ENCODE measurements around the gene CADM2. TPM values are rescaled to one million over a fixed set of nuclear protein-coding genes. Genes with fewer than 3 reads are reported as not detected.

CADM2 gene
- total RNA-seq, 1 experiment from 2014 or later: not detected

- H3K9me3 ChIP-seq (ENCODE audit: control insufficient read depth in 1 of 2, insufficient read depth in 1 of 2, low read depth in 1 of 2, low read length in 2 of 2): peaks cover 0 to 13% of the 10 kb centered on the region in 2 experiments; a peak in 3 of 4 replicates
- no TSS peak for BruUV-seq (replicated peaks)
- H3K9ac ChIP-seq (ENCODE audit: low read length): no peak overlapping the region
- POLR2A ChIA-PET: no interaction called here
- ATAC-seq (no peak), DNase-seq (ENCODE audit: low read depth, low spot score) (no peak)
- H4K20me1 ChIP-seq (ENCODE audit: insufficient read depth): no peaks in the 10 kb centered on the region
- intact Hi-C loops (cut with micrococcal nuclease): no loop called here
- H3K79me2 ChIP-seq (ENCODE audit: insufficient read depth, low read length): no peaks in the 10 kb centered on the region
- H3K36me3 ChIP-seq (ENCODE audit: control insufficient read depth in 1 of 2, insufficient read depth in 2 of 2, low read length in 2 of 2): no peaks in the 10 kb centered on the region
- TF ChIP-seq, protein P1, sequence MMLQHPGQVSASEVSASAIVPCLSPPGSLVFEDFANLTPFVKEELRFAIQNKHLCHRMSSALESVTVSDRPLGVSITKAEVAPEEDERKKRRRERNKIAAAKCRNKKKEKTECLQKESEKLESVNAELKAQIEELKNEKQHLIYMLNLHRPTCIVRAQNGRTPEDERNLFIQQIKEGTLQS (IDR thresholded peaks at IDR 0.05): no peak
- TF ChIP-seq, protein P2, sequence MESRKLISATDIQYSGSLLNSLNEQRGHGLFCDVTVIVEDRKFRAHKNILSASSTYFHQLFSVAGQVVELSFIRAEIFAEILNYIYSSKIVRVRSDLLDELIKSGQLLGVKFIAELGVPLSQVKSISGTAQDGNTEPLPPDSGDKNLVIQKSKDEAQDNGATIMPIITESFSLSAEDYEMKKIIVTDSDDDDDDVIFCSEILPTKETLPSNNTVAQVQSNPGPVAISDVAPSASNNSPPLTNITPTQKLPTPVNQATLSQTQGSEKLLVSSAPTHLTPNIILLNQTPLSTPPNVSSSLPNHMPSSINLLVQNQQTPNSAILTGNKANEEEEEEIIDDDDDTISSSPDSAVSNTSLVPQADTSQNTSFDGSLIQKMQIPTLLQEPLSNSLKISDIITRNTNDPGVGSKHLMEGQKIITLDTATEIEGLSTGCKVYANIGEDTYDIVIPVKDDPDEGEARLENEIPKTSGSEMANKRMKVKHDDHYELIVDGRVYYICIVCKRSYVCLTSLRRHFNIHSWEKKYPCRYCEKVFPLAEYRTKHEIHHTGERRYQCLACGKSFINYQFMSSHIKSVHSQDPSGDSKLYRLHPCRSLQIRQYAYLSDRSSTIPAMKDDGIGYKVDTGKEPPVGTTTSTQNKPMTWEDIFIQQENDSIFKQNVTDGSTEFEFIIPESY (IDR thresholded peaks at IDR 0.05; ENCODE audit: extremely low read depth, insufficient replicate concordance, low read length): no peak
- RAD21 ChIA-PET (ENCODE audit: low non-redundant PET in 1 of 2, low total read pairs in 2 of 2, uncharacterized antibody in 2 of 2, unreplicated experiment in 2 of 2): no interaction called here
- no peaks in the 10 kb centered on the region for H3K9me2 ChIP-seq (ENCODE audit: insufficient read depth)
- no peaks in the 10 kb centered on the region for H3K27me3 ChIP-seq (ENCODE audit: insufficient read depth, low read length)
- H3K27ac ChIP-seq (ENCODE audit: low read depth, low read length): no peak overlapping the region
- no peak overlapping the region for H3K4me2 ChIP-seq (ENCODE audit: low read length)
- H2AFZ ChIP-seq (ENCODE audit: low read depth, low read length, poor library complexity, severe bottlenecking): no peak overlapping the region
- CTCF ChIA-PET: no interaction called here
- H3K4me3 ChIP-seq (replicated peaks in 1 of 2; ENCODE audit: low read depth in 1 of 2, low read length in 2 of 2): no peak overlapping the region
- H3K4me1 ChIP-seq (ENCODE audit: control insufficient read depth in 1 of 2, insufficient read depth in 2 of 2, low read length in 2 of 2): no peaks in the 10 kb centered on the region
Observed at GRCh38 chr3:85090495-85090894, 131.7 kb downstream of the CADM2 start.

GRCh38 chr3:85100316-85100715, 141.5 kb downstream of the CADM2 start:
- Histone ChIP-seq H3K9me2 (ENCODE audit: insufficient read depth) (no peaks in the 10 kb centered on the region), H2AFZ (ENCODE audit: low read depth, low read length, poor library complexity, severe bottlenecking) (no peak overlapping the region), H3K36me3 (ENCODE audit: control insufficient read depth in 1 of 2, insufficient read depth in 2 of 2, low read length in 2 of 2) (no peaks in the 10 kb centered on the region), H4K20me1 (ENCODE audit: insufficient read depth) (no peaks in the 10 kb centered on the region), H3K9ac (ENCODE audit: low read length) (no peak overlapping the region), H3K27me3 (ENCODE audit: insufficient read depth, low read length) (no peaks in the 10 kb centered on the region), H3K4me2 (ENCODE audit: low read length) (no peak overlapping the region), H3K79me2 (ENCODE audit: insufficient read depth, low read length) (no peaks in the 10 kb centered on the region), H3K27ac (ENCODE audit: low read depth, low read length) (no peak overlapping the region), H3K4me3 (replicated peaks in 1 of 2; ENCODE audit: low read depth in 1 of 2, low read length in 2 of 2) (no peak overlapping the region), H3K4me1 (ENCODE audit: control insufficient read depth in 1 of 2, insufficient read depth in 2 of 2, low read length in 2 of 2) (no peaks in the 10 kb centered on the region), H3K9me3 (ENCODE audit: control insufficient read depth in 1 of 2, insufficient read depth in 1 of 2, low read depth in 1 of 2, low read length in 2 of 2) (peaks cover 3 to 17% of the 10 kb centered on the region in 2 experiments; a peak in 2 of 4 replicates)
- POLR2A ChIA-PET: no interaction called here
- ATAC-seq (no peak), DNase-seq (ENCODE audit: low read depth, low spot score) (no peak)
- RAD21 ChIA-PET (ENCODE audit: low non-redundant PET in 1 of 2, low total read pairs in 2 of 2, uncharacterized antibody in 2 of 2, unreplicated experiment in 2 of 2): no interaction called here
- CTCF ChIA-PET: no interaction called here
- no TSS peak for BruUV-seq (replicated peaks)
- intact Hi-C loops (cut with micrococcal nuclease): no loop called here
- TF ChIP-seq SIN3A (IDR thresholded peaks at IDR 0.05; ENCODE audit: low read depth) (no peak), TCF7L2 (IDR thresholded peaks at IDR 0.05; ENCODE audit: borderline replicate concordance, extremely low read depth, insufficient read depth, insufficient read length) (no peak), EZH2phosphoT487 (IDR thresholded peaks at IDR 0.05; ENCODE audit: borderline replicate concordance) (no peak), ELF1 (IDR thresholded peaks at IDR 0.05; ENCODE audit: borderline replicate concordance, low read depth) (no peak), FOSL1 (IDR thresholded peaks at IDR 0.05; ENCODE audit: low read depth) (no peak), SRF (IDR thresholded peaks at IDR 0.05; ENCODE audit: low read depth) (no peak), EGR1 (IDR thresholded peaks at IDR 0.05; ENCODE audit: low read depth) (no peak), YY1 (IDR thresholded peaks at IDR 0.05; ENCODE audit: extremely low read depth, insufficient replicate concordance, low read depth, low read length) (no peak), CTCF (IDR thresholded peaks at IDR 0.05 in 2 of 3, conservative IDR thresholded peaks at IDR 0.05 in 1 of 3; ENCODE audit: borderline replicate concordance in 1 of 3, insufficient read depth in 1 of 3, low read depth in 2 of 3, low read length in 2 of 3) (no peak), JUND (IDR thresholded peaks at IDR 0.05) (no peak), CEBPB (IDR thresholded peaks at IDR 0.05; ENCODE audit: low read depth) (no peak), RAD21 (IDR thresholded peaks at IDR 0.05; ENCODE audit: low read depth) (no peak), POLR2A (IDR thresholded peaks at IDR 0.05; ENCODE audit: borderline replicate concordance, extremely low read depth, insufficient read depth, insufficient read length) (no peak)
- TF ChIP-seq, protein P2 (IDR thresholded peaks at IDR 0.05; ENCODE audit: extremely low read depth, insufficient replicate concordance, low read length): no peak
